ENCODE data around the gene PCMT1. TPM values are rescaled to one million over a fixed set of nuclear protein-coding genes. Genes with fewer than 3 reads are reported as not detected.

PCMT1 gene
- total RNA-seq (10 to 100 TPM; 32.4 to 32.9 TPM), total RNA-seq (28.3 to 65.1 reads per million in 2 donors)

DNA sequence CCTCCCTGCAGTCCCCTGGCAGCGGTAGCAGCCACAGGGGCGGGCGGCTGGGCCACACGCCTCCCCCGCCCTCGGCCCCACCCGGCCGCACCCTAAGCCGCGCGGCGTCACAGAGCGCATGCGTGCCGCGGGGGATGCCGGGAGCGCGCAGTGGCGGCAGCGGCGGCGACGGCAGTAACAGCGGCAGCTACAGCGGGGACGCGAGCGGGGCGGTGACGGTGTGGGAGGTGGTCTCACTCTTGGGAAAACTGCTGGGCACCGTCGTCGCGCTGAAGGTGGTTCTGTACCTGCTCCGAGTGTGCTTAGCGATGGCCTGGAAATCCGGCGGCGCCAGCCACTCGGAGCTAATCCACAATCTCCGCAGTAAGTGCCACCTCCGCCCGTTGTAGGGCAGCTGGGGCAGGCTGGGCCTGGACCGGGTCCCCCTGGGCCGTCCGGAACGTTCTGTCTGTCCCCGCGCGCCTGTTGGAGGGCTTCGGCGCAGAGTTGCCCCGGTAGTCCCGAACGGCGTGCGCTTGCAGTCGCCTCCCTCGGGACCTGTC lies at the start of gene PCMT1:
Gene PCMT1 (plus strand): TSS at position 148 of the 542 bp plus-strand sequence. CDS start 161 bp downstream, at position 309.
- DNase-seq = peak; percentile 91 to 95 (median 93)
- peak within 1 kb of the TSS; percentile 95 for H3K27ac Mint-ChIP-seq
- peak within 1 kb of the TSS; percentile 90 for H3K4me3 Mint-ChIP-seq
- H3K36me3 Mint-ChIP-seq (ENCODE audit: low read depth) = no peaks in the 10 kb centered on the region
- ATAC-seq = peak; percentile 87
- H3K9me3 ChIP-seq (ENCODE audit: control insufficient read depth, low read length, poor library complexity, severe bottlenecking) = no peaks in the 10 kb centered on the region
- no peaks in the 10 kb centered on the region for H3K27me3 Mint-ChIP-seq
- peaks cover 24% of the 10 kb centered on the region for H3K4me1 Mint-ChIP-seq

- Mint-ChIP-seq H3K27ac (no peak overlapping the region), H3K4me3 (no peak overlapping the region), H3K36me3 (ENCODE audit: low read depth) (no peaks in the 10 kb centered on the region), H3K4me1 (peaks cover 24% of the 10 kb centered on the region), H3K27me3 (no peaks in the 10 kb centered on the region)
- no peak for ATAC-seq
- DNase-seq = no peak
- no peaks in the 10 kb centered on the region for H3K9me3 ChIP-seq (ENCODE audit: control insufficient read depth, low read length, poor library complexity, severe bottlenecking)
Observed at GRCh38 chr6:149701714-149702113, 47.8 kb upstream of the PCMT1 start.

GRCh38 chr6:149711711-149712110 lies 37.8 kb upstream of the PCMT1 start:
- peak overlapping the region; percentile 82 for H3K27ac Mint-ChIP-seq
- DNase-seq (no peak), ATAC-seq (no peak)
- no peak overlapping the region for H3K4me3 Mint-ChIP-seq
- H3K9me3 ChIP-seq (ENCODE audit: control insufficient read depth, low read length, poor library complexity, severe bottlenecking) = no peaks in the 10 kb centered on the region
- H3K36me3 Mint-ChIP-seq (ENCODE audit: low read depth) = no peaks in the 10 kb centered on the region
- no peaks in the 10 kb centered on the region for H3K27me3 Mint-ChIP-seq
- H3K4me1 Mint-ChIP-seq = peaks cover 48% of the 10 kb centered on the region

DNA sequence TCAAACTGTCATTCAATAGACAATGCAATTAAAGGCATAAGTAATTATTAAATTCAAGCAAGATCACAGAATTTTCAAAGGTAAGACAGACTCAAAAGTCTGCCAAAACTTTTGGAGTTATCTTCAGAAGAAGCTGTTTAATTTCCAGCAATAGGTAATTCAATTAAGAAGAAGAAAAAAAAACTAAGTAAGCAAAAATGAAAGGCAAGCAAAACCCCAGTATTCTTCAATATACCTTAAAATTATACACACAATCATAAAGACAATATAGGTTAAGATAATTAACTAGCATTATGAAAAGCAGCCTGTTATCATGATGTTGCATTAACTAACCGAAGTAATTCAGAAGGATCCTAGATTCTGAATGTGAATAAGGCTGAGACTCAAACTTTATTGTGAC lies 35.1 kb upstream of the PCMT1 start:
- peak overlapping the region; percentile 28 for H3K4me3 Mint-ChIP-seq
- H3K27ac Mint-ChIP-seq = peak overlapping the region; percentile 49
- peaks cover 37% of the 10 kb centered on the region for H3K4me1 Mint-ChIP-seq
- no peaks in the 10 kb centered on the region for H3K36me3 Mint-ChIP-seq (ENCODE audit: low read depth)
- H3K27me3 Mint-ChIP-seq = no peaks in the 10 kb centered on the region
- ATAC-seq (no peak), DNase-seq (no peak)
- H3K9me3 ChIP-seq (ENCODE audit: control insufficient read depth, low read length, poor library complexity, severe bottlenecking) = no peaks in the 10 kb centered on the region

- H3K27ac Mint-ChIP-seq = peak overlapping the region; percentile 96
- H3K36me3 Mint-ChIP-seq (ENCODE audit: low read depth) = peaks cover 2% of the 10 kb centered on the region
- ATAC-seq (no peak), DNase-seq (no peak)
- peak overlapping the region; percentile 85 for H3K4me3 Mint-ChIP-seq
- peaks cover 27% of the 10 kb centered on the region for H3K4me1 Mint-ChIP-seq
- H3K9me3 ChIP-seq (ENCODE audit: control insufficient read depth, low read length, poor library complexity, severe bottlenecking) = no peaks in the 10 kb centered on the region
- H3K27me3 Mint-ChIP-seq = no peaks in the 10 kb centered on the region
Observed at GRCh38 chr6:149716181-149716963, 33.2 kb upstream of the PCMT1 start.

DNA sequence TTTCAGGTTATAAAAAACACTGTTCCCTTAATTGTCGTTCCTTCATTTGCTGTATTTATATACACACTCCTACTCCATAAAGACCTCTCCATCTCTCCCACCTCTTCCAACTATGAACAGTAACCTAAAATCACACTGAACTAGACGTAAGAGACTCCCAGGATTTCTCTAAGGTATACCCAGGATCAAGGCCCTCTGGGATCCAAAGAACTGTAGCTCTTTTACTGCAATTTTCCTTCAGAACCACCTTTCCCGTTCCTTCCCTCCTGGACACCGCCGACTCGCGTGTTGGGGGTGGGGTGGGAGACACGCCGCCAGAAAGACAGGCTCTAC lies 32.3 kb upstream of the PCMT1 start:
- no peaks in the 10 kb centered on the region for H3K9me3 ChIP-seq (ENCODE audit: control insufficient read depth, low read length, poor library complexity, severe bottlenecking)
- peaks cover 23% of the 10 kb centered on the region for H3K4me1 Mint-ChIP-seq
- no peak for DNase-seq
- peak overlapping the region; percentile 97 for H3K4me3 Mint-ChIP-seq
- H3K36me3 Mint-ChIP-seq (ENCODE audit: low read depth) = peaks cover 2% of the 10 kb centered on the region
- no peak for ATAC-seq
- no peaks in the 10 kb centered on the region for H3K27me3 Mint-ChIP-seq
- peak overlapping the region; percentile 96 for H3K27ac Mint-ChIP-seq

GRCh38 chr6:149717588-149718458 lies 31.7 kb upstream of the PCMT1 start, which contains the start of gene LATS1:
LATS1 (minus strand) TSS chr6:149718101; CDS start chr6:149702126, 15,975 bp downstream.
- Mint-ChIP-seq H3K4me1 (peaks cover 23% of the 10 kb centered on the region), H3K27me3 (no peaks in the 10 kb centered on the region), H3K36me3 (ENCODE audit: low read depth) (peaks cover 2% of the 10 kb centered on the region), H3K27ac (peak within 1 kb of the TSS; percentile 96), H3K4me3 (peak within 1 kb of the TSS; percentile 97)
- peak; percentile 84 to 90 (median 85) for DNase-seq
- no peaks in the 10 kb centered on the region for H3K9me3 ChIP-seq (ENCODE audit: control insufficient read depth, low read length, poor library complexity, severe bottlenecking)
- peak; percentile 93 for ATAC-seq

DNA sequence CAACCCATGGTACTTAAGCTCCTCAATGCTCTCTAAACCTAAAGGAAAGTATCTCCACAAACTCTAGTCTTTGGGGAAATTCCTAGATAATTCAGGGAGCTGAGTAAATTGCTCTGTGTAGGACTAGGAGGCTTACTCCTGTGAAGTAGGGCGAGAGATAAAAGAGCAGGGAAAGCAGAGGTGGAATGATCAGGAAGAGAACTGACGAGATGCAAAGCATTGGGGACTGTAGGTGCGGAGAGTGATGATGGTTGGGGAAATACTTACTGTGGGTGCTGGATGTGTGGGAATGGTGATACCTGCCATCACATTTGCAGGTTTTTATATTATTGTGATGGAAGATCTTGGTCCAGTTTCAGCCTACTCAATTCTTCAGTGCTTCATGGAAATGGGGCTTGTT lies 30.0 kb upstream of the PCMT1 start:
- Mint-ChIP-seq H3K27me3 (no peaks in the 10 kb centered on the region), H3K36me3 (ENCODE audit: low read depth) (peaks cover 4% of the 10 kb centered on the region), H3K4me3 (no peak overlapping the region), H3K27ac (peak overlapping the region; percentile 96), H3K4me1 (peaks cover 24% of the 10 kb centered on the region)
- no peak for DNase-seq
- ATAC-seq = no peak
- no peaks in the 10 kb centered on the region for H3K9me3 ChIP-seq (ENCODE audit: control insufficient read depth, low read length, poor library complexity, severe bottlenecking)

GRCh38 chr6:149723262-149723661 lies 26.3 kb upstream of the PCMT1 start:
- H3K27me3 Mint-ChIP-seq = no peaks in the 10 kb centered on the region
- H3K4me1 Mint-ChIP-seq = peaks cover 12% of the 10 kb centered on the region
- DNase-seq = no peak
- H3K36me3 Mint-ChIP-seq (ENCODE audit: low read depth) = peaks cover 4% of the 10 kb centered on the region
- no peaks in the 10 kb centered on the region for H3K9me3 ChIP-seq (ENCODE audit: control insufficient read depth, low read length, poor library complexity, severe bottlenecking)
- no peak for ATAC-seq
- H3K27ac Mint-ChIP-seq = no peak overlapping the region
- H3K4me3 Mint-ChIP-seq = no peak overlapping the region

GRCh38 chr6:149723771-149724417 lies 25.6 kb upstream of the PCMT1 start:
- ATAC-seq (peak; percentile 94), DNase-seq (peak in 2 of 3 donors; percentile 14 to 24)
- Mint-ChIP-seq H3K4me3 (no peak overlapping the region), H3K27me3 (no peaks in the 10 kb centered on the region), H3K27ac (peak overlapping the region; percentile 45), H3K36me3 (ENCODE audit: low read depth) (peaks cover 9% of the 10 kb centered on the region), H3K4me1 (peaks cover 19% of the 10 kb centered on the region)
- no peaks in the 10 kb centered on the region for H3K9me3 ChIP-seq (ENCODE audit: control insufficient read depth, low read length, poor library complexity, severe bottlenecking)

DNA sequence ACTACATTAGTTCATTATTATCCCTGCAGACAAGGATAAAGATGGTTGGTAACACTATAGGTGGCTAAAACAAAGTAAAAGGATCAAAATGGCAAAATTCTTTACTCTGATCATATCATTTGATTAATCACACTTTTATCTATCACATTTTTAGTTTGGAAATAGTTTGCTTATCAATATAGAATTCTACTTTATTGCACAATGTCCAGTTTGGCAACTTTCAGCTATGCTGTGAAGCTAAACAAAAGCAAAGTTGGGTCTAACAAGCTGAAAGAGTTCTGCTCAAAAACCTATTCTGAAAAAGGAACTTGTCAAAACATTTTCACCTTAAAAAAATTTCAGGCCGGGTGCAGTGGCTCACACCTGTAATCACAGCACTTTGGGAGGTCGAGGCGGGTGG lies 23.8 kb upstream of the PCMT1 start:
- Mint-ChIP-seq H3K27me3 (no peaks in the 10 kb centered on the region), H3K4me1 (peaks cover 16% of the 10 kb centered on the region), H3K36me3 (ENCODE audit: low read depth) (peaks cover 6% of the 10 kb centered on the region), H3K27ac (no peak overlapping the region), H3K4me3 (no peak overlapping the region)
- H3K9me3 ChIP-seq (ENCODE audit: control insufficient read depth, low read length, poor library complexity, severe bottlenecking) = no peaks in the 10 kb centered on the region
- no peak for ATAC-seq
- DNase-seq = no peak

DNA sequence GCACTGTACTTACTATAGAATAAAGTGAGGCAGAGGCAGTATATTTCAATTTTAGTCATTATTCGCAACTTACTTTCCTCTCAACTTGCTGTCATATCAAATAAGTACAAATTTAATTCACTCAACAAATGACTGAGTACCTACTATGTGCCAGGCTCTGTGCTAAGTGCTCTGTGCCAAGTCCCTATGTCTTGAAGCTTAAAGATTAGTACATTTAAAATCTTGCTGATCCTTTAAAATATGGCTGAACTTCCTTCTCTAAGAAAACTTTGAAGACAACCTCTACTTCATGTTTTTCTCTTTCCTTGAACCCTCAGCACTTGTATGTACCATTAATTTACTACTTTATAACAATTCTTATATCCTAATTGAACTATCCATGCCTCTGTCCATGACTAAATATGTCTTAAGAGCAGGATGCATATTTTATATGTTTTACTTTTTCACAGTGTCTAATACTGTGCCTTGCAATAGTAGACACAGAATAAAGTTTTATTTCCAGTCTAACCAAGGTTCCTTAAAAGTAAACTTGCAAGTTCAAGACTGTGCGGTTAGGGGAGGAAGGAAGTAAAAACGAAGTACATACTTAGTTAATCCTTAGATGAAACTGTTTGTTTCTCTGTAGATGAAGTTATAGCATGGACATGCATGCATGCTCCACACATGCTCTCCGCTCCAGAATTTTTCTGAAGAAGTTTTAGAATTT lies 21.6 kb upstream of the PCMT1 start:
- ATAC-seq (peak; percentile 35), DNase-seq (no peak)
- Mint-ChIP-seq H3K27me3 (no peaks in the 10 kb centered on the region), H3K36me3 (ENCODE audit: low read depth) (peaks cover 6% of the 10 kb centered on the region), H3K4me3 (peak overlapping the region; percentile 21), H3K27ac (peak overlapping the region; percentile 87), H3K4me1 (peaks cover 16% of the 10 kb centered on the region)
- H3K9me3 ChIP-seq (ENCODE audit: control insufficient read depth, low read length, poor library complexity, severe bottlenecking) = no peaks in the 10 kb centered on the region
